Heart left ventricle (tissue), 16 donors: ENCODE data around the gene ZNF862. TPM values are rescaled to one million over a fixed set of nuclear protein-coding genes. Genes with fewer than 3 reads are reported as not detected.

Experiments used
- ATAC-seq, 4 donors: fragments of 200-7000 bp; cut with Tn5 transposase; one replicate each; pipeline ENCODE4 v1.9.1; 2020 to 2022; ENCODE audit warnings: moderate library complexity in 4 of 4, mild to moderate bottlenecking in 3 of 4, moderate number of reproducible peaks in 1 of 4
- DNase-seq, 5 donors: peaks; one replicate each; pipeline ENCODE4 v3.0.0-alpha.2; 2020
- H3K27ac ChIP-seq, 12 donors: fragments of 200-600 bp; sonication (generic) in 4 of 12; one replicate each; pipeline versions ENCODE4 v1.5.0 to v1.8.0; 2016 to 2022; ENCODE audit warnings: mild to moderate bottlenecking in 2 of 12
- H3K27me3 ChIP-seq, 9 donors: fragments of 200-600 bp; sonication (generic) in 2 of 9; one replicate each; pipeline versions ENCODE4 v1.5.1 to v1.8.0; 2016 to 2022; ENCODE audit warnings: mild to moderate bottlenecking in 3 of 9
- H3K36me3 ChIP-seq, 9 donors: fragments of 200-600 bp; sonication (generic) in 2 of 9; one replicate each; pipeline versions ENCODE4 v1.5.0 to v1.8.0; 2018 to 2022; ENCODE audit warnings: mild to moderate bottlenecking in 2 of 9
- H3K4me1 ChIP-seq, 12 donors: fragments of 200-600 bp; sonication (generic) in 4 of 12; one replicate each; pipeline versions ENCODE4 v1.5.0 to v1.8.0; 2016 to 2022; ENCODE audit warnings: mild to moderate bottlenecking in 3 of 12
- H3K4me3 ChIP-seq, 12 donors: fragments of 200-600 bp; sonication (generic) in 4 of 12; one replicate each; pipeline versions ENCODE4 v1.5.0 to v1.8.0; 2017 to 2022; ENCODE audit warnings: mild to moderate bottlenecking in 9 of 12, moderate library complexity in 4 of 12
- H3K9me3 ChIP-seq, 12 donors: fragments of 200-600 bp; sonication (generic) in 4 of 12; one replicate each; pipeline versions ENCODE4 v1.5.0 to v1.8.0; 2016 to 2022; ENCODE audit warnings: mild to moderate bottlenecking in 1 of 12
- POLR2A ChIP-seq, 2 donors: fragments of 450-650 bp; IDR thresholded peaks; one replicate each; pipeline ENCODE4 v1.6.1; 2017; ENCODE audit warnings: antibody characterized with exemption in 2 of 2, mild to moderate bottlenecking in 2 of 2, moderate library complexity in 2 of 2
- WGBS, 4 donors: extraction: QIAGEN DNeasy Blood & Tissue Kit in 2 of 4; methylation state at CpG; one replicate each; pipeline versions ENCODE4 v1.1.5 to v1.1.7; 2013 to 2018; 5-methylcytosine and 5-hydroxymethylcytosine counted together
- intact Hi-C, 10 donors: fragments of 100-400 bp; cut with DNase I; formaldehyde crosslinking; loops; one replicate each; pipeline versions ENCODE4 v1.11.1 to v1.14.2; 2022
- polyA plus RNA-seq, 2 donors: library from polyadenylated mRNA; stranded (reverse); fragments of 200-250 nt; gene quantifications; one replicate each; pipeline ENCODE4 v1.2.3, GENCODE V29; 2013
- total RNA-seq, 9 donors: library from RNA; depleted of rRNA in 2 of 9; stranded (reverse); fragments of >200 nt in 2 of 9; fragmentation: NEBNext Ultra II Directional in 3 of 9; extraction: Animal tissue kit (Norgen Biotek cat#: 25700) in 3 of 9; gene quantifications; one replicate each; pipeline versions ENCODE4 v1.1.0 to v1.2.4, GENCODE V29; 2016 to 2023
- TF ChIP-seq, protein P1 (sequence below), 12 donors: fragments of 200-600 bp; sonication (generic) in 4 of 12; IDR thresholded peaks; one replicate each; pipeline versions ENCODE4 v1.5.0 to v1.8.0; 2018 to 2022; ENCODE audit warnings: antibody characterized with exemption in 12 of 12, mild to moderate bottlenecking in 5 of 12
- donor health status: ischemic (EF 13 %, LVEDD 7.1; RV severe dilation, severe dysfunction).
- donor health status: healthy with polysubstance abuse.
- donor health status: DM: no; HTN: yes; CAD: no.
- donor health status: DM: no; HTN: no; CAD: no.
- donor health status: ischemic (EF 25% LVEDD 6.9; RV normal size, moderate dysfunction).
- donor health status: ischemic (EF 25% LVEDD 5.7; RV mildly dilated, moderate dysfunction).
- donor health status: healthy.
- donor health status: DM: yes; HTN: yes; CAD: no.
- donor health status: ischemic (EF 35%, LVEDD 5.7; RV mildly dilated, moderate dysfunction).
- donor health status: nonischemic (EF 11% LVEDD 7.7; RV severe dilation, severe dysfunction).
- donor health status: DM: yes; HTN: yes; CAD: no.
- donor health status: PGD.
- donor health status: ischemic (EF 29% LVEDD 5.4; RV normal size, mild dysfunction).
- donor health status: nonischemic (EF 23%, LVEDD 6.1; RV moderate dilation, normal function).

Gene ZNF862
- total and polyA plus RNA-seq, 11 donors, result 6.9 to 18.1 (median 9.1) TPM

DNA sequence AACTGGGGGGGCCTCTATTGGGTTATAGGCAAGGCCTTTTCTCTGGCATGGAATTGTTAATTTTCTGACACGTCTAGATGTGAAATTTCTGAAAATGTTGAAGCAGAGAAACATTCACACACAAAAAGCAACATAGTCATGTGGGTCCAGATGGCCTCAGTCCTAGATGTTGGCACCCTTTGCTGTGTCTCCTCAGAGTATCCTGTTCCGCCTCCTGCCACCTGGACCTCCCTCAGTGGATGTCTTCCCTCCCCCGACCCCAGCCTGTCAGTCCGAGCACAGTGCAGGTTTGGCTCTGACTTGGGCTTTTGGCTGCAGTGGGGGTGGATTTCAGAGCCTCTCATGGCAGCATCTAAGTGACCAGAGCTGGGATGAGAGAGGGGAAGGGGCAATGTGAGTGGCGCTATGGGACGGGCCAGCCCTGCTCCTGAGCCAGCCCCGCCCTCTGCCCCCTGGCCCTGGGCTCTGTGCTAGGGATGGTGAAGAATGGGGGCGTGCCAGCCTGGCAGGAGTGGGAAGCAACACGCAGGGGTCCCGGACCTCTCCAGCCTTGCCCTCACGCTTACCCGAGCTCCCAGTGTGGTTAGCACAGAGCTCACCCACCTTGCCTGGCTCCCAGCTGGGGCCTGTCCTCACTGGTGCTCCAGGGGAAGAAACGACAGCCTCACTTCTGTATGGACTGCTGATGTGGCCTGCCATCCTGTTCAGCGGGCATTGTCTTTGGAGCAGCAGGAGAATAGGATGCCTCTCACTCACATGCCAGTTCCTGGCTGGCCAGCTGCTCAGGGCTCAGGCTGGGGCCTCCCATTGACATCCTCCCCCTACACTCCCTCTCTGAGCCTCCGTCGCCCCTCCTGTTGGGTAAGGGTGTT is 41.8 kb downstream of the ZNF862 start:
- peak in 1 of 5 donors; percentile 17 for DNase-seq
- WGBS, 4 donors, result 92 to 95% (median 94%) methylated on average over 15 to 16 of the region's 16 CpGs
- Histone ChIP-seq H3K9me3 (no peaks in the 10 kb centered on the region), H3K27me3 (no peaks in the 10 kb centered on the region), H3K4me1 (peaks cover 0 to 46% (median 23%) of the 10 kb centered on the region in 12 donors), H3K36me3 (peaks cover 0 to 16% (median 3%) of the 10 kb centered on the region in 9 donors), H3K4me3 (no peak overlapping the region), H3K27ac (peak overlapping the region in 3 of 12 donors; percentile 21 to 55 (median 51))
- no peak for ATAC-seq
- intact Hi-C loops, result loop anchor here in 5 of 10 donors (5.0 to 10.0 kb wide), 4 partner anchors 165 to 525 kb away; a partner anchor contains a TSS
- no peak for TF ChIP-seq POLR2A (IDR thresholded peaks at IDR 0.05)
- TF ChIP-seq, protein P1, sequence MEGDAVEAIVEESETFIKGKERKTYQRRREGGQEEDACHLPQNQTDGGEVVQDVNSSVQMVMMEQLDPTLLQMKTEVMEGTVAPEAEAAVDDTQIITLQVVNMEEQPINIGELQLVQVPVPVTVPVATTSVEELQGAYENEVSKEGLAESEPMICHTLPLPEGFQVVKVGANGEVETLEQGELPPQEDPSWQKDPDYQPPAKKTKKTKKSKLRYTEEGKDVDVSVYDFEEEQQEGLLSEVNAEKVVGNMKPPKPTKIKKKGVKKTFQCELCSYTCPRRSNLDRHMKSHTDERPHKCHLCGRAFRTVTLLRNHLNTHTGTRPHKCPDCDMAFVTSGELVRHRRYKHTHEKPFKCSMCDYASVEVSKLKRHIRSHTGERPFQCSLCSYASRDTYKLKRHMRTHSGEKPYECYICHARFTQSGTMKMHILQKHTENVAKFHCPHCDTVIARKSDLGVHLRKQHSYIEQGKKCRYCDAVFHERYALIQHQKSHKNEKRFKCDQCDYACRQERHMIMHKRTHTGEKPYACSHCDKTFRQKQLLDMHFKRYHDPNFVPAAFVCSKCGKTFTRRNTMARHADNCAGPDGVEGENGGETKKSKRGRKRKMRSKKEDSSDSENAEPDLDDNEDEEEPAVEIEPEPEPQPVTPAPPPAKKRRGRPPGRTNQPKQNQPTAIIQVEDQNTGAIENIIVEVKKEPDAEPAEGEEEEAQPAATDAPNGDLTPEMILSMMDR (IDR thresholded peaks at IDR 0.05), result no peak

DNA sequence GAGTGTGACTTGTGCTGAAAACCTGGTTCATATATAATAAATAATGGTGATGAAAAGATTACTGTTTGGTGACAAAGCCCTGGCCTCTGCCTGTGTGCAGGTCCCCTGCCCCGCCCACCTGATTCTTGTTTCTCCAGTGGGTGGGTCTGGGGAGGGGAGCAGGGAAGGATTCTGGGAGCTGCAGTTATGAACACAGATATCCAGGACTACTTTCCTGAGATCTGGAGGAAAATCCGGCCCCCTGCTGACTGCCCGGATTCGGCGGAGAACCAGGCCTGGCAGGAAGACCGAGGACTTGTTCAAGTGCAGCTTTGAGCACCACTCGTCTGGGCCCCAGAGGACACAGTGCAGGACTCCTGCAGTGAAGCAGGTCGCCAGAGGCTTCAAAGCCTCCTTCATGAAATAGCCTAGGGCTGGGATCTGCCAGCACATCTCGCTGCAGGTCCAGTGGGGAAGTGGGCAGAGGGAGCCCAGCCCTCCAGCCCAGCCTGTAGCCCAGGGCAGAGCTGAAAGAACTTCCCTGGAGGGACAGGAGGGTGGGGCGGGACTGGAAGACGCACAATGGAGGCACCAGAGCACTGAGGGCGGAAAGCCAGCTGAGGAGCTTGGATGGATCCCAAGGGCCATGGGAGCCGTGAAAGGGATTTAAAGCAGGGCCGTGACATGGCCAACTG is 42.6 kb downstream of the ZNF862 start:
- Histone ChIP-seq H3K27me3 (no peaks in the 10 kb centered on the region), H3K4me1 (peaks cover 0 to 50% (median 25%) of the 10 kb centered on the region in 12 donors), H3K36me3 (peaks cover 0 to 16% (median 3%) of the 10 kb centered on the region in 9 donors), H3K4me3 (no peak overlapping the region), H3K9me3 (no peaks in the 10 kb centered on the region), H3K27ac (peak overlapping the region in 7 of 12 donors; percentile 16 to 55 (median 42))
- TF ChIP-seq POLR2A (IDR thresholded peaks at IDR 0.05), result no peak
- TF ChIP-seq, protein P1 (IDR thresholded peaks at IDR 0.05), result no peak
- 37 to 69% (median 55%) methylated on average over 12 to 14 of the region's 14 CpGs for WGBS, 4 donors
- ATAC-seq (peak in 3 of 4 donors; percentile 7 to 43 (median 13)), DNase-seq (peak in 4 of 5 donors; percentile 45 to 82 (median 75))
- intact Hi-C loops, result loop anchor here in 5 of 10 donors (5.0 to 10.0 kb wide), 3 partner anchors 164 to 394 kb away; no protein-coding TSS in a partner anchor

DNA sequence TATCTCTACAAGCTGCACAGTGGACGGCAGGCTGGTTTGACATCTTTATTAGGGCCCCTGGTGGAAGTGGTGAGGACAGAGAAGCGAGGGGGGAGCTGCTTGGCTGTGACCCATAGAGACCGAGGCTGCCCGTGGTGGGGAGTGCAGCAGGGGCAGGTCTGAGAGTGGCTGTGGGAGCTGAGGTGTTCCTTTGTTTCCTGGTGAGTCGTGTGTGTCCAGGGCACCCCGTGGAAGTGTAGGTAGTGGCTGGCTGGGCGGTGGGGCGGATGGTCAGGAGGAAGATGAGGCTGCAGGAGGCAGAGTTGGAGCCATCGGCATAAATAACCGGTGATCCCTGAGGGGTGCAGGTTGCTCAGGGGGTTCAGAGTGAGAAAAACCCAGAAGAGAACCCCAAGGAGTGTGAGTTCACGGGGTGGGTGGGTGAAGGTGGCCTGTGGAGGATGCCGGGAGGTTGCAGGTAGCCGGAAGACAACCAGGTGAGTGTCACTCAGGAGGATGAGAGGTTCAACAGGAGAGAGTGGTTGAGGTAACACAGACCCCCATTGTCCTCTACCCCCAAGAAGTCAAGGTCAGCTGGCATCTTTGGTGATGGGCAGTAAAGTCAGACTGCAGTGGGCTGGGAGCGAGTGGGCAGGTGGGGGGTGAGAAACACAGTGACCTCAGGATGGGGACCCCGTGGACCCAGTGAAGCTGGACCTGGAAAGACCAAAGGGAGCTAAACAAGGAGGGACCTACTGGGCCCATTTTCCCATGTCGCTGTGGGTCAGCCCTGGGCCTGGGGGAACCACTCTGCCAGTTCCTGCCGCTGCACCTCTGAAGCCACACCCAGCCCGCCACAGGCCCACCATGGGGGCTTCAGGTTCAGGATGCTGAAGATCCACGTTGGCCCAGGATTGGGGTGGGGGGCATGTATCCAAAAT is 43.4 kb downstream of the ZNF862 start:
- 69 to 81% (median 76%) methylated on average over 19 of the region's 19 CpGs for WGBS, 4 donors
- no peak for TF ChIP-seq POLR2A (IDR thresholded peaks at IDR 0.05)
- TF ChIP-seq, protein P1 (IDR thresholded peaks at IDR 0.05), result no peak
- DNase-seq (no peak), ATAC-seq (peak in 1 of 4 donors; percentile 8)
- peak overlapping the region in 6 of 12 donors; percentile 16 to 55 (median 44) for H3K27ac ChIP-seq
- peaks cover 0 to 51% (median 25%) of the 10 kb centered on the region in 12 donors for H3K4me1 ChIP-seq
- intact Hi-C loops, result loop anchor here in 5 of 10 donors (2.0 to 10.0 kb wide), 4 partner anchors 163 to 393 kb away; no protein-coding TSS in a partner anchor
- peaks cover 0 to 12% (median under 1%) of the 10 kb centered on the region in 9 donors for H3K36me3 ChIP-seq
- no peaks in the 10 kb centered on the region for H3K9me3 ChIP-seq
- no peak overlapping the region for H3K4me3 ChIP-seq
- H3K27me3 ChIP-seq, result no peaks in the 10 kb centered on the region
